CD4-positive, alpha-beta T cell (primary cell): ENCODE data around the gene RBM8A. TPM values are rescaled to one million over a fixed set of nuclear protein-coding genes. Genes with fewer than 3 reads are reported as not detected.

ENCODE experiments used
- ATAC-seq: fragments of 200-7000 bp; cut with Tn5 transposase; one replicate; pipeline ENCODE4 v1.10.0; 2022; ENCODE audit warnings: mild to moderate bottlenecking; ENCODE audit not compliant: poor library complexity
- CTCF ChIA-PET: fragments of 350-600 bp; sonication (Branson Sonifier 250); formaldehyde crosslinking; loops from one replicate; lab custom pipeline; 2021; ENCODE audit warnings: antibody characterized with exemption, inconsistent platforms; lab: Charles Lee
- POLR2A ChIA-PET: fragments of 350-600 bp; sonication (Branson Sonifier 250); formaldehyde crosslinking; loops from one replicate; lab custom pipeline; 2021; ENCODE audit warnings: antibody characterized with exemption, inconsistent platforms; lab: Charles Lee
- DNase-seq, 14 experiments: peaks; one replicate each; pipeline ENCODE4 v3.0.0-alpha.2; 2013 to 2020; ENCODE audit warnings: mixed read lengths in 2 of 14
- H3K27ac ChIP-seq, 2 donors: one replicate each; pipeline versions ENCODE4 v1.5.1 to v1.7.0; 2013; ENCODE audit warnings: low read length in 2 of 2, low read depth in 1 of 2, mild to moderate bottlenecking in 1 of 2
- H3K27me3 ChIP-seq, 2 experiments: 1 replicate in 1 of 2; 2 replicates in 1 of 2; pipeline versions ENCODE4 v1.6.1 to v1.7.0; 2013; ENCODE audit warnings: low read length in 2 of 2, control low read depth in 1 of 2, mild to moderate bottlenecking in 1 of 2, moderate library complexity in 1 of 2; ENCODE audit not compliant: insufficient read depth in 2 of 2, control insufficient read depth in 1 of 2
- H3K36me3 ChIP-seq: one replicate; pipeline ENCODE4 v1.6.1; 2013; ENCODE audit warnings: low read length, control low read depth; ENCODE audit not compliant: insufficient read depth
- H3K4me1 ChIP-seq: one replicate; pipeline ENCODE4 v1.6.1; 2013; ENCODE audit warnings: low read length, control low read depth; ENCODE audit not compliant: insufficient read depth
- H3K4me3 ChIP-seq: one replicate; pipeline ENCODE4 v1.5.1; 2013; ENCODE audit warnings: mild to moderate bottlenecking, low read length, moderate library complexity
- H3K9me3 ChIP-seq, 2 experiments: 1 replicate in 1 of 2; 2 replicates in 1 of 2; pipeline versions ENCODE4 v1.6.1 to v1.7.0; 2013; ENCODE audit warnings: low read length in 2 of 2, mild to moderate bottlenecking in 2 of 2, control low read depth in 1 of 2, moderate library complexity in 1 of 2; ENCODE audit not compliant: control insufficient read depth in 1 of 2, insufficient read depth in 1 of 2
- H3K27ac Mint-ChIP-seq: one replicate; pipeline ENCODE4 v1.8.0; 2020; ENCODE audit warnings: mixed read lengths
- H3K27me3 Mint-ChIP-seq: one replicate; pipeline ENCODE4 v1.8.0; 2021; ENCODE audit warnings: mixed read lengths
- H3K36me3 Mint-ChIP-seq: one replicate; pipeline ENCODE4 v1.8.0; 2021; ENCODE audit warnings: low read depth, mixed read lengths
- H3K4me1 Mint-ChIP-seq: one replicate; pipeline ENCODE4 v1.8.0; 2021; ENCODE audit warnings: low read depth, mixed read lengths
- H3K4me3 Mint-ChIP-seq: one replicate; pipeline ENCODE4 v1.8.0; 2020; ENCODE audit warnings: mild to moderate bottlenecking, mixed read lengths
- H3K9me3 Mint-ChIP-seq: one replicate; pipeline ENCODE4 v1.8.0; 2020; ENCODE audit warnings: mixed read lengths
- CTCF ChIP-seq: fragments of 200-600 bp; IDR thresholded peaks from one replicate; pipeline ENCODE4 v1.8.0; 2022; ENCODE audit warnings: antibody characterized with exemption, mild to moderate bottlenecking
- intact Hi-C, 2 experiments: fragments of 100-400 bp; cut with DNase I in 1 of 2; cut with micrococcal nuclease in 1 of 2; formaldehyde crosslinking; loops; one replicate each; pipeline versions ENCODE4 v1.15.1 to v1.9.0; 2023 to 2025; cut with DNase I, micrococcal nuclease
- total RNA-seq, 174 experiments: library from RNA in 2 of 174; stranded (reverse) in 2 of 174; gene quantifications; one replicate each; pipeline ENCODE4 v1.2.3 and lab custom pipeline; 2021 to 2026

RBM8A gene
- total RNA-seq, 2 experiments from 2014 or later: 126 to 134 TPM

GRCh38 chr1:145893306-145894055 lies 33.8 kb downstream of the RBM8A start:
- peaks cover 14% of the 10 kb centered on the region for H3K36me3 Mint-ChIP-seq
- H3K4me3 Mint-ChIP-seq: no peak overlapping the region
- H3K27ac Mint-ChIP-seq: no peak overlapping the region
- H3K27me3 Mint-ChIP-seq: no peaks in the 10 kb centered on the region
- no peaks in the 10 kb centered on the region for H3K4me1 Mint-ChIP-seq
- intact Hi-C loops: no loop called here
- Histone ChIP-seq H3K36me3 (no peaks in the 10 kb centered on the region), H3K4me3 (no peak overlapping the region), H3K4me1 (no peaks in the 10 kb centered on the region), H3K27ac (no peak overlapping the region), H3K27me3 (no peaks in the 10 kb centered on the region), H3K9me3 (no peaks in the 10 kb centered on the region)
- CTCF ChIA-PET: interaction anchor here (2.3 kb wide), 1 partner anchor 11 kb away, joined by 15 read pairs; no protein-coding TSS in a partner anchor
- ATAC-seq (no peak), DNase-seq (no peak)
- POLR2A ChIA-PET: interaction anchor here (1.2 kb wide), 1 partner anchor 22 kb away, joined by 5 read pairs; no protein-coding TSS in a partner anchor
- TF ChIP-seq CTCF: no peak
- no peaks in the 10 kb centered on the region for H3K9me3 Mint-ChIP-seq

- no peak for TF ChIP-seq CTCF
- intact Hi-C loops: loop anchor here in 1 of 2 experiments (1.0 kb wide), 1 partner anchor 121 kb away; no protein-coding TSS in a partner anchor
These were observed 34.7 kb downstream of the RBM8A start for GRCh38 chr1:145892486-145893087.

GRCh38 chr1:145891587-145892485 lies 35.4 kb downstream of the RBM8A start:
- Mint-ChIP-seq H3K36me3 (peaks cover 5% of the 10 kb centered on the region), H3K9me3 (no peaks in the 10 kb centered on the region), H3K4me1 (no peaks in the 10 kb centered on the region), H3K27ac (no peak overlapping the region), H3K27me3 (no peaks in the 10 kb centered on the region), H3K4me3 (no peak overlapping the region)
- TF ChIP-seq CTCF: peak; percentile 82
- no peaks in the 10 kb centered on the region for H3K4me1 ChIP-seq
- intact Hi-C loops: loop anchor here (1.0 kb wide), 1 partner anchor 121 kb away; no protein-coding TSS in a partner anchor
- peak; percentile 70 for ATAC-seq
- no peaks in the 10 kb centered on the region for H3K9me3 ChIP-seq
- no peaks in the 10 kb centered on the region for H3K27me3 ChIP-seq
- no peak overlapping the region for H3K4me3 ChIP-seq
- POLR2A ChIA-PET: interaction anchor here (0.9 to 1.5 kb wide), 6 partner anchors 33 to 146 kb away, joined by 3 to 6 read pairs (median 4); partner anchors contain the start of genes ANKRD34A, PIAS3, POLR3GL and RBM8A
- peak; percentile 18 to 70 (median 40) for DNase-seq
- H3K27ac ChIP-seq: no peak overlapping the region
- CTCF ChIA-PET: interaction anchor here (0.6 to 2.3 kb wide), 20 partner anchors 9 to 140 kb away, joined by 3 to 15 read pairs (median 3); partner anchors contain the start of genes ANKRD34A, ITGA10, LIX1L and PIAS3
- no peaks in the 10 kb centered on the region for H3K36me3 ChIP-seq

More at GRCh38 chr1:145892486-145893087, 34.7 kb downstream of the RBM8A start:
- peaks cover 11% of the 10 kb centered on the region for H3K36me3 Mint-ChIP-seq
- no peaks in the 10 kb centered on the region for H3K9me3 Mint-ChIP-seq
- H3K4me1 Mint-ChIP-seq: no peaks in the 10 kb centered on the region
- H3K36me3 ChIP-seq: no peaks in the 10 kb centered on the region
- H3K27ac Mint-ChIP-seq: no peak overlapping the region
- H3K9me3 ChIP-seq: no peaks in the 10 kb centered on the region
- no peak overlapping the region for H3K4me3 ChIP-seq
- ATAC-seq (no peak), DNase-seq (no peak)
- POLR2A ChIA-PET: interaction anchor here (0.9 to 1.5 kb wide), 4 partner anchors 21 to 96 kb away, joined by 3 to 6 read pairs (median 5); partner anchors contain the start of genes PIAS3 and RBM8A
- CTCF ChIA-PET: interaction anchor here (0.6 to 2.3 kb wide), 13 partner anchors 10 to 140 kb away, joined by 3 to 15 read pairs (median 4); partner anchors contain the start of genes ANKRD34A, ITGA10, LIX1L and PIAS3
- H3K27me3 Mint-ChIP-seq: no peaks in the 10 kb centered on the region
- H3K4me3 Mint-ChIP-seq: no peak overlapping the region
- H3K27me3 ChIP-seq: no peaks in the 10 kb centered on the region
- H3K4me1 ChIP-seq: no peaks in the 10 kb centered on the region
- no peak overlapping the region for H3K27ac ChIP-seq
